Measurements from ENCODE around the gene RGS16.

The RGS16 gene

GRCh38 chr1:182564406-182565004 is 39.7 kb downstream of the RGS16 start:
- DNase-seq (ENCODE audit: extremely low read depth, low read depth): no peak
- TF ChIP-seq, protein P1, sequence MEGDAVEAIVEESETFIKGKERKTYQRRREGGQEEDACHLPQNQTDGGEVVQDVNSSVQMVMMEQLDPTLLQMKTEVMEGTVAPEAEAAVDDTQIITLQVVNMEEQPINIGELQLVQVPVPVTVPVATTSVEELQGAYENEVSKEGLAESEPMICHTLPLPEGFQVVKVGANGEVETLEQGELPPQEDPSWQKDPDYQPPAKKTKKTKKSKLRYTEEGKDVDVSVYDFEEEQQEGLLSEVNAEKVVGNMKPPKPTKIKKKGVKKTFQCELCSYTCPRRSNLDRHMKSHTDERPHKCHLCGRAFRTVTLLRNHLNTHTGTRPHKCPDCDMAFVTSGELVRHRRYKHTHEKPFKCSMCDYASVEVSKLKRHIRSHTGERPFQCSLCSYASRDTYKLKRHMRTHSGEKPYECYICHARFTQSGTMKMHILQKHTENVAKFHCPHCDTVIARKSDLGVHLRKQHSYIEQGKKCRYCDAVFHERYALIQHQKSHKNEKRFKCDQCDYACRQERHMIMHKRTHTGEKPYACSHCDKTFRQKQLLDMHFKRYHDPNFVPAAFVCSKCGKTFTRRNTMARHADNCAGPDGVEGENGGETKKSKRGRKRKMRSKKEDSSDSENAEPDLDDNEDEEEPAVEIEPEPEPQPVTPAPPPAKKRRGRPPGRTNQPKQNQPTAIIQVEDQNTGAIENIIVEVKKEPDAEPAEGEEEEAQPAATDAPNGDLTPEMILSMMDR (IDR thresholded peaks at IDR 0.05; ENCODE audit: low read depth, low read length): no peak

GRCh38 chr1:182563095-182563494 is 41.1 kb downstream of the RGS16 start:
- TF ChIP-seq, protein P1 (IDR thresholded peaks at IDR 0.05; ENCODE audit: low read depth, low read length): no peak
- DNase-seq (ENCODE audit: extremely low read depth, low read depth): no peak

DNA sequence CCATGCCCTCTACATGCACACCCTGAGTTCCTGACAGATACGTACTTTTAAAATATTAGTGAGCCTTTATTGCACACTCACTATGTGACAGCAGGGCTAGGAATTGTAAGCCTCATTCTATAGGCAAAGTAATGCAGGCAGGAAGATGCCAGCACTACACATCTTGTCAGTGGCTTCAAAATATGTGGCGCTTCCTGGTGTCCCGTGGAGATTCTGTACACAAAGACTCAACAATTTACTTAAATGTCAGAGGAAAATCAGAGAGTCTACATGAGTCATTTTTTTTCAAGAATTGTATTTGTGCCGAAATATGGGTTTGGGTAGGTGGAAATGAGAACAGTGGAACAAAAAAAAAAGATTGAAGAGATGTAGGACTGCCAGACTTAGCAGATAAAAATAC is 42.7 kb downstream of the RGS16 start:
- no peak for DNase-seq (ENCODE audit: extremely low read depth, low read depth)

GRCh38 chr1:182560392-182560984 is 43.7 kb downstream of the RGS16 start:
- no peak for DNase-seq (ENCODE audit: extremely low read depth, low read depth)
- TF ChIP-seq, protein P1 (IDR thresholded peaks at IDR 0.05; ENCODE audit: low read depth, low read length): no peak

More for the DNA sequence above, 42.7 kb downstream of the RGS16 start:
- TF ChIP-seq, protein P1 (IDR thresholded peaks at IDR 0.05; ENCODE audit: low read depth, low read length): no peak

- DNase-seq (ENCODE audit: extremely low read depth, low read depth): no peak
- TF ChIP-seq, protein P1 (IDR thresholded peaks at IDR 0.05; ENCODE audit: low read depth, low read length): no peak
Observed at GRCh38 chr1:182556279-182556678, 47.9 kb downstream of the RGS16 start.

DNA sequence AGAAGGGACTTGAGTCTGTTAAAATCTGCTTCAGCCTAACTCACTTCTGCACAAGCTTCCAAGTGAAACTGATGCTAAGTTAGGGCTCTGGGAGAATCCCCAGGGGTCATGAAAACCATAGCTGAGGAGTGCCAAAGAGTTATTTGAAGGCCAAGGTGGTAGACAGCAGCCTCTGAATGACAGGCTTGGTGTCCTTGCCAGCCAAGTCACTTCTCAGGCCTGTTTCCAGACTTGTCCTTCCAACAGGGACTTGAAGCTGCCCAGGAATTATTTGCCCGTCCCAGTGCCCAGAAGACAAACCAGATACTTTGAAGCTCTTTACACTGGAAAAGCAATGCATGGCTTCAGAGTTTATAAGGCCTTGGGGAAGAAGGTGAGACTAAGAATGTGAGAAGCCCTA is 48.7 kb downstream of the RGS16 start:
- TF ChIP-seq, protein P1 (IDR thresholded peaks at IDR 0.05; ENCODE audit: low read depth, low read length): no peak
- no peak for DNase-seq (ENCODE audit: extremely low read depth, low read depth)

DNA sequence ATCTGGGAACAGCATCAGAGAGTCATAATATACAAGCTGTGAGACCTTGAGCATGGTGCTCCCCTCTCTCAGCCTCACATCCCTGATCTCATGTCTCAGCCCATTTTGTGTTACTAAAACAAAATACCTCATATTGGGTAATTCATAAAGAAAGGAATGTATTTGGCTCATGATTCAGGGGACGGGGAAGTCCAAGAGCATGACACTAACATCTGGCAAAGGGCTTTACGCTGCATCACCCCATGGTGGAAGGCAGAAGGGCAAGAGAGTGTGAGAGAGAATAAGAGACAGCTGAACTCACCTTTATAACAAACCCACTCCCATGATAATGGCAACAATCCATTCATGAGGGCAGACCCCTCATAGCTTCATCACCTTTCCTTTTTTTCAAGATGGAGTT is 51.7 kb downstream of the RGS16 start:
- TF ChIP-seq, protein P1 (IDR thresholded peaks at IDR 0.05; ENCODE audit: low read depth, low read length): no peak
- no peak for DNase-seq (ENCODE audit: extremely low read depth, low read depth)
